Measurements from ENCODE around the gene FBXW4.

- TF ChIP-seq FOXM1 (IDR thresholded peaks at IDR 0.05; ENCODE audit: borderline replicate concordance) (no peak), HDGF (IDR thresholded peaks at IDR 0.05; ENCODE audit: borderline replicate concordance) (no peak), TARDBP (IDR thresholded peaks at IDR 0.05) (no peak), LEF1 (IDR thresholded peaks at IDR 0.05; ENCODE audit: borderline replicate concordance) (no peak), FOXA1 (IDR thresholded peaks at IDR 0.05) (no peak)
Observed at GRCh38 chr10:101690461-101690860, 4.5 kb downstream of the FBXW4 start.

Data from HEK293T (cell line).